ENCODE results near the gene JUP.

DNA sequence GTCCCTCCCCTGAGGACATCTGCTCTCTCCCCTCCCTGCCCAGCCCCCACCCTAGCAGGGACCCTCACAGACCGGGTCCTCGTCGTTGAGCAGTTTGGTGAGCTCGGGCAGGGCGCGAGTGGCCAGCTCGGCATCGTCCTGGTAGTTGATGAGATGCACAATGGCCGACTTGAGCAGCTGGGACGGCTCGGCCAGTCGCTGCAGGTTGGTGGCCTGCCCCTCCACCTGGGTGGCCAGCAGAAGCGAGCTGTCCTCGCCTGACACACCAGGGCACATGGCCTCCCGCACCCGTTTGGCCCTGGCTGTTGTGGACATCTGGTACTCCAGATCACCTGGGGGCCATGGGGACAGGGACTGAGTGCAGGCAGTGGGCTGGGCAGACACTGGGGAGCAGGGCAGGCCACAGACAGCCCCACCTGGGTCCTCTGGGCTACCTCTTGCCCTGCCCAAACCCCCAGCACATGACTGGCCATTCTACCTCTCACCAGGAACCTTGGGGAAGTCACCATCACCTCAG, 17.1 kb downstream of the JUP start:
- TF ChIP-seq, protein P1, sequence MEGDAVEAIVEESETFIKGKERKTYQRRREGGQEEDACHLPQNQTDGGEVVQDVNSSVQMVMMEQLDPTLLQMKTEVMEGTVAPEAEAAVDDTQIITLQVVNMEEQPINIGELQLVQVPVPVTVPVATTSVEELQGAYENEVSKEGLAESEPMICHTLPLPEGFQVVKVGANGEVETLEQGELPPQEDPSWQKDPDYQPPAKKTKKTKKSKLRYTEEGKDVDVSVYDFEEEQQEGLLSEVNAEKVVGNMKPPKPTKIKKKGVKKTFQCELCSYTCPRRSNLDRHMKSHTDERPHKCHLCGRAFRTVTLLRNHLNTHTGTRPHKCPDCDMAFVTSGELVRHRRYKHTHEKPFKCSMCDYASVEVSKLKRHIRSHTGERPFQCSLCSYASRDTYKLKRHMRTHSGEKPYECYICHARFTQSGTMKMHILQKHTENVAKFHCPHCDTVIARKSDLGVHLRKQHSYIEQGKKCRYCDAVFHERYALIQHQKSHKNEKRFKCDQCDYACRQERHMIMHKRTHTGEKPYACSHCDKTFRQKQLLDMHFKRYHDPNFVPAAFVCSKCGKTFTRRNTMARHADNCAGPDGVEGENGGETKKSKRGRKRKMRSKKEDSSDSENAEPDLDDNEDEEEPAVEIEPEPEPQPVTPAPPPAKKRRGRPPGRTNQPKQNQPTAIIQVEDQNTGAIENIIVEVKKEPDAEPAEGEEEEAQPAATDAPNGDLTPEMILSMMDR (conservative IDR thresholded peaks at IDR 0.05; ENCODE audit: low read depth, low read length) = no peak
- TF ChIP-seq MXI1 (IDR thresholded peaks at IDR 0.05; ENCODE audit: borderline replicate concordance, low read depth, low read length) (no peak), SMC3 (IDR thresholded peaks at IDR 0.05; ENCODE audit: low read depth, low read length) (no peak), CEBPB (IDR thresholded peaks at IDR 0.05; ENCODE audit: low read depth, low read length) (no peak), POLR2A (IDR thresholded peaks at IDR 0.05; ENCODE audit: low read depth, low read length) (no peak), CHD1 (IDR thresholded peaks at IDR 0.05; ENCODE audit: low read depth, low read length) (no peak), RCOR1 (IDR thresholded peaks at IDR 0.05; ENCODE audit: insufficient replicate concordance, low read length) (no peak)
- TF ChIP-seq, protein P2, sequence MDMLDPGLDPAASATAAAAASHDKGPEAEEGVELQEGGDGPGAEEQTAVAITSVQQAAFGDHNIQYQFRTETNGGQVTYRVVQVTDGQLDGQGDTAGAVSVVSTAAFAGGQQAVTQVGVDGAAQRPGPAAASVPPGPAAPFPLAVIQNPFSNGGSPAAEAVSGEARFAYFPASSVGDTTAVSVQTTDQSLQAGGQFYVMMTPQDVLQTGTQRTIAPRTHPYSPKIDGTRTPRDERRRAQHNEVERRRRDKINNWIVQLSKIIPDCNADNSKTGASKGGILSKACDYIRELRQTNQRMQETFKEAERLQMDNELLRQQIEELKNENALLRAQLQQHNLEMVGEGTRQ (IDR thresholded peaks at IDR 0.05; ENCODE audit: low read depth, low read length) = no peak
- TF ChIP-seq, protein P3, sequence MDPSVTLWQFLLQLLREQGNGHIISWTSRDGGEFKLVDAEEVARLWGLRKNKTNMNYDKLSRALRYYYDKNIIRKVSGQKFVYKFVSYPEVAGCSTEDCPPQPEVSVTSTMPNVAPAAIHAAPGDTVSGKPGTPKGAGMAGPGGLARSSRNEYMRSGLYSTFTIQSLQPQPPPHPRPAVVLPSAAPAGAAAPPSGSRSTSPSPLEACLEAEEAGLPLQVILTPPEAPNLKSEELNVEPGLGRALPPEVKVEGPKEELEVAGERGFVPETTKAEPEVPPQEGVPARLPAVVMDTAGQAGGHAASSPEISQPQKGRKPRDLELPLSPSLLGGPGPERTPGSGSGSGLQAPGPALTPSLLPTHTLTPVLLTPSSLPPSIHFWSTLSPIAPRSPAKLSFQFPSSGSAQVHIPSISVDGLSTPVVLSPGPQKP (IDR thresholded peaks at IDR 0.05; ENCODE audit: borderline replicate concordance, low read depth, low read length) = no peak
